IPS-18c (cell line): ENCODE data around the gene AVPI1.
"Not testable (repeated sequence)": the region's sequence is repeated elsewhere in the genome, so short reads cannot be mapped to it uniquely, and the experiment has no call there.

Experiments
- H3K4me3 ChIP-seq: 2 replicates; pipeline ENCODE4 v1.7.0; 2013; ENCODE audit warnings: low read depth, mild to moderate bottlenecking, low read length, moderate library complexity; ENCODE audit not compliant: insufficient read depth
- H3K9me3 ChIP-seq: one replicate; pipeline ENCODE4 v1.6.1; 2013; ENCODE audit warnings: mild to moderate bottlenecking, low read length, moderate library complexity; ENCODE audit not compliant: control insufficient read depth, insufficient read depth

The AVPI1 gene

DNA sequence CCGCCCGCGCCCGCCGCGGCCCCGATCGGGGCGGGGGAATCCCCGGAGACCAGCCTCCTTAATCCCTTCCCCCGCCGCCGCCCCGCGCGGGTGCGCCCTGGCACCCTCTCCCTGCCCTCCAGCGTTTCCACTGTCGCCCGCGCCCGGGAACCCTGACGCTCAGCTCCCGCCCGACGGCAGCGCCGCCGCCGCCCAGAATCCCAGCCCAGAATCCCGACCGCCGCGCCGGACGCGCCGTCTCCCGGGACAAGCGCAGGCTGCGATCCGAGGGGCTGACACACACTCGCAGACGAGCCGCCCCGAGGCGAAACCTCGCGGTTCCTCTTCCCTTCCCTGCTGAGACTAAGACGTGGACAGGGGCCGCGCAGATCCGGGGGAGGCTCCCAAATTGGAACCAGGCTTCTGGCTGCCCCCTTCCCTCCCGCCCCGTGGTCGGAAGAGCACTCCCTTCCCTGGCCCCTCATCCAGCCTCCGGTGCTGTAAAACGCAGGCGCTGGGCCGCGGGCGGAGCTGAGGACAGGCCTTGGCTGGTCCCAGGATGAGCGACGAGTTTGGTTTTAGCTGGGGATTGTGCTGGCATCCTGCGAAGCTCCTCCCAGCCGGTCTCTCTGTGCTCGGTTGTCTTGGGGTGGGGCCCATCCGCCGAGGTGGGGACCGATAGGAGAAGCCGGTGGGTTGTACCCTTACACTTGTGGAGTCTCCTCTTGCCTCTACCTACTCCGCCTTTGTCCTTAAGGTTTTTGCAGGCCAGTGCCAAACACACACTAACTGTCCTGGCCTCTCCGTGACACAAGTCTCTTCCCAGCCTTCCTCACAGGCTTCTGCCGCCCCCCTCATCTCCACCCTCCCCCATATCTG, 27.6 kb upstream of the AVPI1 start:
- Histone ChIP-seq H3K9me3 (no peaks in the 10 kb centered on the region), H3K4me3 (peak overlapping the region; percentile 86)

GRCh38 chr10:97713826-97714400, 26.9 kb upstream of the AVPI1 start:
- H3K9me3 ChIP-seq: no peaks in the 10 kb centered on the region
- peak overlapping the region; percentile 86 for H3K4me3 ChIP-seq

DNA sequence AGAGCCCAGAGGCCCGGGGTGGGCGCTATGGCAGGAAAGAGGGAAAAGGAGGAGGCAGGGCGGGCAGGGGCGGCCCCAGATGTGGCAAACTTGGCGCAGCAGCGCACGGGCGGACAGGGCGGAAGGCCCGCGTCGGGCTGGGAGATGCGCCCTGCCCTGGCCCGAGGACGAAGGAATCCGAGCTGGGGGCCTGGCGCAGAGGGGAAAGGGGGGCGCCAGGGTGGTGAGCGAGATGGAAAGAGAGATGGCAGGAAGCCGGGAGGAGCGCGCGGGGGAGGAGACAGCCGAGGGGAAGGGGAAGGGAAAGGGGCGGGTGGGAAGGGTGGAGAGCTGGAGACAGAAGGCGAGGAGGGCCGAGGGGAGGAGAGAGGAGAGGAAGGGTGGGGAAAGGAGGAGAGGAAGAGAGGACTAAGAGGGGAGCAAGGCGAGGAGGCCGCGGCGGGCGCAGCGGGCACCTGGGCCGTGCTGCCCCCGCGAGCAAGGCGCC, 26.3 kb upstream of the AVPI1 start, which contains the start of gene MARVELD1:
TSS of gene MARVELD1 (plus strand) at position 392 of the 487 bp plus-strand sequence. CDS start 147 bp downstream, outside the sequence.
- Histone ChIP-seq H3K9me3 (no peaks in the 10 kb centered on the region), H3K4me3 (peak within 1 kb of the TSS; percentile 86)

- Histone ChIP-seq H3K4me3 (no peak overlapping the region), H3K9me3 (no peaks in the 10 kb centered on the region)
Measured at GRCh38 chr10:97711640-97712572, 24.9 kb upstream of the AVPI1 start.

DNA sequence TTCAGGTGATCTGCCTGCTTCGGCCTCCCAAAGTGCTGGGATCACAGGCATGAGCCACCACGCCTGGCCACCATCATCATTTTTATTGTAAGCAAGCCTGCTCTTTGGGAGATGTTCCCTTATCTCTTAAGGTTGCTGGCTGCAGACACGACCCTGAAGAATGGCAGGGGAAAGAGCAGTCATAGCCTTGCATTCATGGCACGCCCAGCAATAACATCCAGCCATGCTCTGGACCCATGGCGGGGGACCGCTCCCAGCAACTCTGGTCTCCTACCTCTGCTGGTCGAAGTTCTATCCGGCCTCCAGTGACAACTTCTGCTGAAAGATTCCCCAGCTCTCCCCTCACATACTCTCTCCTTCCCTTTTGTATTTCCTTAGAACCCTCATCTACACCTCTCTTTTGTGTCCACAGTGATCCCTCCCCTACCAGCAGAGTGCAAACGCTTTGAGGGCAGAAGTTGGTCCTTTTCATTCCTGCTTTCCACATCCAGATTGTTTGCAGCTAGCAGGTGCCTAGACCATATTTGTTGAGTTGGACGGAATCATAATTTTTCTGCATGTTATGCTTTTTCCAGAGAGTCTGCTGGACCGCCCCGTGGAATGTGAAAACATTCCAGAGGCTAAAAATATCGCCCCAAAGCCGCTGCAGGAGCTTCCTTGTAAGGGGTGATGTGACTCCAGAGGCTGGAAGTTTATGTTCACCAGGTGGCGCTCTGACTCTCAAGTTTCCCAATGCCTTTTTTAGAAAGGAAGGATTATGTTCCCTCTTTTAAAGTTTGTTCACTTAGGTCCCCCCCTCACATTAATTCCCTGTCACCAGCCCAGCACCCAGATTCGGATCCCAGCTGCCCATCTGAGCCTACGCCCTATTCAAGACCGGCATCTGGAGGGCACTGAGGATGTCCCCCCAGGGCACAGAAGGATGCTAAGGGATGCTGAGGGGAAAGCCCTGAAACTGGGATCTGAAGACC, 22.2 kb upstream of the AVPI1 start:
- peaks cover 2% of the 10 kb centered on the region for H3K9me3 ChIP-seq
- H3K4me3 ChIP-seq: no peak overlapping the region

GRCh38 chr10:97708167-97708566, 21.1 kb upstream of the AVPI1 start:
- H3K4me3 ChIP-seq: no peak overlapping the region
- peaks cover 2% of the 10 kb centered on the region for H3K9me3 ChIP-seq

GRCh38 chr10:97707134-97707861, 20.3 kb upstream of the AVPI1 start:
- Histone ChIP-seq H3K9me3 (peaks cover 2% of the 10 kb centered on the region), H3K4me3 (no peak overlapping the region)

- peaks cover 2% of the 10 kb centered on the region for H3K9me3 ChIP-seq
- no peak overlapping the region for H3K4me3 ChIP-seq
Measured at GRCh38 chr10:97705006-97705670, 18.1 kb upstream of the AVPI1 start.

DNA sequence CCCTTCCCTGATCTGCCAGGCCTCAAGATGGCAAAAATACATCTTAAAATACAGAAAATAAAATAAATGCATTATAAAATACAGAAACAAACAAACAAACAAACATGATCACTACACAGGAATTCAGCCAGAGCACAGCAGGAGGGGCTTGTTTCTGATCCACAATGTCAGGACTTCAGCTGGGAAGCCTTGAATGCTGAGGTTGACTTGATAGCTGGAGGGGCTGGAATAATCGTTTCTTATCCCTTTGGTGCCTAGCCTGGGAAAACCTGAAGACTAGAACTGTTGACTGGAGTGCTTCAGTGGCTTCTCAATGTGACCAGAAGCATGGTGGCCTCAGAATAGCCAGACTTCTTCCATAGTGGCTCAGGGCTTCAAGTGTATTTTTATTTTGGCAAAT, 17.3 kb upstream of the AVPI1 start:
- Histone ChIP-seq H3K4me3 (no peak overlapping the region), H3K9me3 (peaks cover 2% of the 10 kb centered on the region)

- Histone ChIP-seq H3K9me3 (peaks cover 2% of the 10 kb centered on the region), H3K4me3 (no peak overlapping the region)
Measured at GRCh38 chr10:97703398-97704067, 16.5 kb upstream of the AVPI1 start.

GRCh38 chr10:97701438-97702069, 14.5 kb upstream of the AVPI1 start:
- peaks cover 2% of the 10 kb centered on the region for H3K9me3 ChIP-seq
- no peak overlapping the region for H3K4me3 ChIP-seq

- not testable (repeated sequence) for H3K4me3 ChIP-seq, H3K9me3 ChIP-seq
Measured at GRCh38 chr10:97698072-97698655, 11.1 kb upstream of the AVPI1 start.

DNA sequence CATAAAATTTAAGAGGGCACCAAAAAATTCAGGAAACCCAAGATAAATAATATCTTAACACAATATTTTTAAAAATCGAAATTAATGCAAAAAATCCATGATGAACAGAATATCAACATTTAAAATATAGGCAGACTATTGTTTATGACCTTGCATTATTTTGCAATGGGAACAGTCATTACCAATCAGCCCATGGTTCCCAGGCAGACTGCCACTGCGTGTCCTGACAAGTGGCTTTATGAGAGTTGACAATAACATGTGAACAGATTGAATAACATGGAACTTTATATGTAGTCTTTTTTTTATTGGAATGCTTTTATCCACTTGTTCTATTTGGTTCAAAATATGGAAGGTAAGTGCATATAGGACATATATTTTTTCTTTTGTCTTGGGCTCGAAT, 3.1 kb upstream of the AVPI1 start:
- H3K4me3 ChIP-seq: no peak overlapping the region
- H3K9me3 ChIP-seq: no peaks in the 10 kb centered on the region

DNA sequence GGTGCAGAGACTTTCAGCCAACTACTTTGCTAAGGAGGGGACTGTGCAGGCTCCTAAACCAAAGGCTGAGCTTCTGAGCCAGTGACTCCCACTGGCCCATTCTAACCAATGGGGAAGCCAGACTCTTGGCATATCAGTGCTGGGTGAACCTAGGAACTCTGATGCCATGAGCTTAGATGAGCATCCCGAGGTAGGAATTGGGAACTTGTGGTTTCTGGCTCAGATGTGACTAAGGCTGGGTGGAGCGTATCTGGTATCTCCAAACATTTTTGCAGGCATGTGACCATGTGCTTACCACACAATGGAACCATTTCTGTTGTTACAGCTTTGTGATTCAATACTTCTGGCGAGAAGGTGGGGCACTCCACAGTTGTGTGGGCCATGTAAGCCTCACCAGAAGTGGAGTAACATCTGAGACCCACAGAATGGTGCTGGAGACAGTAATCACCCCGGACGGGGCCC, 2.5 kb upstream of the AVPI1 start:
- Histone ChIP-seq H3K4me3 (no peak overlapping the region), H3K9me3 (no peaks in the 10 kb centered on the region)
